Measurements from ENCODE around the gene TICRR.
"Not testable (repeated sequence)": the region's sequence is repeated elsewhere in the genome, so short reads cannot be mapped to it uniquely, and the experiment has no call there.

The TICRR gene

DNA sequence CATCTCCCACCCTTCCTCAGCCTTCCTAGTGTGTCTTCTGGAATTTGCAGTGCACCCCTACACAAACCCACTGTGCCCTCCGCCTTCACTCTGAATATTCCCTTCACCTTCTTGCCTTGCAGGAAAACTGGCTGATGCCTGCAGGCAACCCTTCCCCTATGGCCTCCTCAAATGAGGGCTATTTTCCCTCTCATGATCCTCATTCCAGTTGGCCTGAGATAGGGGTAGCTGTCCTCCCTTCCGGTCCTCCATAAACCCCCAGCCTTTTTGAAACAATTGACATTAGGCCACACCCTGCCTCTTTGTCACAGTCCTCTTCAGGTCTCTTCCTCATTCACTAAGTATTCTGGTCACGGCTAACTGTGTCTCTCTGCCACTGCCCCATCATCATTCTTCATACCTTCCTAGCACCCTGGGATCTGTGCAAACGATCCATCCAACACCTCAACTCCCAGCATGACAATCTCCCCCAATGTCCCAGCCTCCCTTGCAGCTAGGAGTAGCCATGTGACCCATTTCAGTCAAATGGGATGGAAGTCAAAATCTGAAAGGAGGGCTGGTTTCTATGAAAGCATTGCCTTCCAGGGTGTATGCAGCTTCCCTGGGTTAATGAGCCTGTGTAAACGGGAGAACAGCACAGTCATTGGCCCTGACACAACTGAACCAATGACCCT, 8.5 kb upstream of the TICRR start:
- no peak for DNase-seq

GRCh38 chr15:89569090-89569745, 6.1 kb upstream of the TICRR start:
- no peak for DNase-seq

GRCh38 chr15:89575656-89576416, 567 bp downstream of the TICRR start:
- no peak for DNase-seq

DNA sequence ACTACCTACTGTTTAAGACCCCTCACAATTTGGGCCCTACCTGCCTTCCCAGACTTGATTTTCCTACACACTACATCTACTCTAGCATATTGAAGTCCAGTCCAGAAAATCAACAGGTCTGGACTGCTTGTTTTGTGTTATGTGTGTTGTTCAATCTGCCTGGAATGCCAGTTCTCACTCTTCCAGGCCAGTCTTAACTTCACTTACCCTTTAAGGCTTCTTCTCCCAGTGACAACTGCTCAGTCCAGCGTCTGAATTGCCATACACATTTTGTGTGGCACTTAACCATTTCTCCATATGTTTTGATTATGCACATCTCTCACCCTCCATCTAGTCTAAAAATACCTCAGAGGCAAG, 1.1 kb downstream of the TICRR start:
- no peak for DNase-seq

- no peak for DNase-seq
Measured at GRCh38 chr15:89577776-89578115, 2.5 kb downstream of the TICRR start.

DNA sequence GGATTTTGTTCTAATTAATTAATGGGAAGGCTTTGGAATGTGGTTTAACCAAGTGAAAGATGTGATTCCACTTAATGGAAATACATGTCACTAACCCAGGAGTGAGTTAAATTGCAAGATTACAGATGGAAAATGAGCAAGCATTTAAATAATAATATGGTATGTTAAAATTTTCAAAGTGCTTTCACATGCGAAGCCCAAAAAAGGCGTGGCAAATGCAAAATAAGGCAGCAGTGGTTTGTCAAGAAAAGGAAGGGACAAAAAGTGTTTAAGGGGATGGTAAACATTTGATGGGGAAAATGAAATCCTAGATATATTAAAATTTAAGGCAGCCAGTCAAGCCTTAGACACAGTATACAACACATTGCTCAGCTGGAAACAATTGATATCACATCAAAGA, 2.9 kb downstream of the TICRR start:
- no peak for DNase-seq

DNA sequence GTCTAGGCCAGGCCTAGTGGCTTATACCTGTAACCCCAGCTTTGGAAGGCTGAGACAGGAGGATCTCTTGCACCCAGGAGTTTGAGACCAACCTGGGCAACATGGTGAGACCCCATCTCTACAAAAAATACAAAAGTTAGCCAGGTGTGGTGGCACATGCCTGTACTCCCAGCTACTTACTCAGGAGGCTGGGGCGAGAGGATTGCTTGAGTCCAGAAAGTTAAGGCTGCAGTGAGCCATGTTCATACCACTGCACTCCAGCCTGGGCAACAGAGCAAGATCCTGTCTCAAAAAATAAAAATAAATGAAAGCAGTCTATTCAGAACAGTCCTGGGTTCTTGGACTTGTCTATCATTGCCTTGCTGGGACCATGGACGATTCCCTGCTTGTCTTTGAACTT, 5.5 kb downstream of the TICRR start:
- not testable (repeated sequence) for DNase-seq

DNA sequence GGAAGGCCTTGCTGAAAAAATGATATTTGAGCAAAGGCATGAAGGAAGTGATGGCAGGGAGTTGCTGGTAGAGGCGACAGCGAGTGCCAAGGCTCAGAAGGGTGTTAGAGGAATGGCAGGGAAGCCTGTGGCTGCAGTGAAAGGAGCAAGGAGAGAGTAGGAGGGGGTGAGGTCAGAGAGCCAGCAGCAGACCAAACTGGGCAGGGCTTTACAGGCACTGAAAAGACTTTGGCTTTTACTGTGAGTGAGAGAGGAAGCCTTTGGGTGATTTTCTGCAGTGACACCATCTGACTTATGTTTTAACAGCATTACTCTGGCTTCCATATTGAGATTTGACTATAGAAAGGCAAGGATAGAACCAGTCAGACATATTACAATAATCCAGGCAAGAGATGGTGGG, 11.4 kb downstream of the TICRR start:
- no peak for DNase-seq

GRCh38 chr15:89587955-89588354, 12.7 kb downstream of the TICRR start:
- DNase-seq = no peak

DNA sequence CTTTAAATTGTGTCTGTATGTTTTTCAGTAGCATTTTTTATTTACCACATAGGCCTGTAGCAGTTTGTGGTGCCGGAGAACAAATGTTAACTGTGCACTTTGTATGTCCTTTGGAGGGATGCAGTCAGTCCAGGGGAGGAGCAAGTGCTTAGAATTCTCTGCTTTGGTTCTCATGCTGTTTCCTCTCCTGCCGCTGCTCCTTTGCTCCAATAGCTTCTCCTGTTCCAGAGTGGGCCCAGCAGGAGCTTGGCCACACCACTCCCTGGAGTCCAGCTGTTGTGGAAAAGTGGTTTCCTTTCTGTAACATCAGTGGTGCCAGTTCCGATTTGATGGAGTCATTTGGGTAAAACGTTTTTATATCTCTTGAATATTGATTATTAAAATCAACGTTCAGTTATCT, 16.6 kb downstream of the TICRR start:
- no peak for DNase-seq

DNA sequence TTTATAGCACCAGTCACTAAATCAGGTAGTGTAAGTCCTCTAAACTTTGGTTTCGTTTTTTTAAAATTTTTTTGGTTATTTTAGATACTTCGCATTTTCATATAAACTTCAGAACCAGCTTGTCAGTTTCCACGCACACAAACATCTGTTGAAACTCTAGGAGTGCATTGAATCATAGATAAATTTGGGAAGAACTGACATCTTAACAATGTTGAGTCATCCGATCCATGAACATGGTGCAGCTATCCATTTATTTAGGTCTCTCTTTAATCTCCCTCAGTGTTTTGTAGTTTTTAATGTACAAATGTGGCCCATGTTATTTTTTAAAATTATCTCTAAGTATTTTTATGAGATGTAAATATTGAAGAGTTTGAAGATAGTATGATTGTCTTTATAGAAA, 17.7 kb downstream of the TICRR start:
- DNase-seq = no peak

DNA sequence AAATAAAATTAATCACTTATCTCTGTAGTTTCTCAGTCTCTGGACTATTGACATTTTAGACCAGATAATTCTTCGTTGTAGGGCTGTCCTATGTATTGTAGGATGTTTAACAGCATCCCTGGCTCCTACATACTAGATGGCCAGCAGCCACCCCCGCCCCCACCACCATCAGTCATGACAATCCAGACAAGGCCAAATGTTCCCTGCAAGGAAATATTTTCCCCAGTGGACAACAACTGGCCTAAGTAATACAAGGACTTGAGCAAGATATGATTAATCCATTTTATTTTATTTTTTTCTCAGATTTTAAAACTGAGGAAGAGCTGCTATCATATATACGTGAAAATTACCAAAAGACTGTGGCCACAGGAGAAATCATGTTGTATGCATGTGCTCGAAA, 23.8 kb downstream of the TICRR start:
- DNase-seq = no peak

GRCh38 chr15:89611317-89611716, 36.0 kb downstream of the TICRR start:
- DNase-seq = no peak

- DNase-seq = no peak
Measured at GRCh38 chr15:89613031-89613430, 37.8 kb downstream of the TICRR start.

DNA sequence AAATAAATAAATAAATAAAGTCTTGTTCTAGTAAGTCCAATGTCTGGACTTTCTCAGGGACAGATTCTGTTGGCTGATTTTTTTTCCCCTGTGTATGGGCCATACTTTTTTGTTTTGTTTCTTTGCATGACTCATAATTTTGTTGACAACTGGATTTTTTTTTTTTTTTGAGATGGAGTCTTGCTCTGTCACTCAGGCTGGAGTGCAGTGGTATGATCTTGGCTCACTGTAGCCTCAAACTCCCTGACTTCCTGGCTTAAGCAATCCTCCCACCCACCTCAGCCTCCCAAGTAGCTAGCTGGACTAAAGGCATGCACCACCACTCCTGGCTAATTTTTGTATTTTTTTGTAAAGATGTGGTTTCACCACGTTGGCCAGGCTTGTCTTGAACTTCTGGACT, 38.9 kb downstream of the TICRR start:
- DNase-seq = no peak

GRCh38 chr15:89615135-89615534, 39.9 kb downstream of the TICRR start:
- no peak for DNase-seq

- DNase-seq = no peak
Measured at GRCh38 chr15:89616228-89616627, 41.0 kb downstream of the TICRR start.

- no peak for DNase-seq
Measured at GRCh38 chr15:89621547-89621946, 46.3 kb downstream of the TICRR start.

DNA sequence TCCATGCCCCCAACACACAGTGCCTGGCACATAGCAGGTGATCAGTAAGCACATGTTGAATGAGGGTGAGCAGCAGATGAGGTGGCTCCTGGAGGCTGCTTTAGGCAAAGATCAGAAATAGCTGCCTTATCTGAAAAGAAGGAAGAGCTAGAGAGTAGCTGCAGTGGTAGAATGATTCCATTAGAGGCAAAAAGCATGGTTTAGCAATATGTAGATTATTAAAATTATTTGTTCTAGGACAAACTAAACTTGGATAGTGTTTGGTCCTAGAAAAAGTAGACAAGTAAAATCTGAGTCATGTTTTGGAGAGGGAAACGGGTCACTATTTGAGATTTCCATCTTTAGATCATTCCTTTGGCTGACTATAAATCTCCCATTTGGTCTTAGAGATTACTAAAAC, 47.9 kb downstream of the TICRR start:
- DNase-seq = no peak

DNA sequence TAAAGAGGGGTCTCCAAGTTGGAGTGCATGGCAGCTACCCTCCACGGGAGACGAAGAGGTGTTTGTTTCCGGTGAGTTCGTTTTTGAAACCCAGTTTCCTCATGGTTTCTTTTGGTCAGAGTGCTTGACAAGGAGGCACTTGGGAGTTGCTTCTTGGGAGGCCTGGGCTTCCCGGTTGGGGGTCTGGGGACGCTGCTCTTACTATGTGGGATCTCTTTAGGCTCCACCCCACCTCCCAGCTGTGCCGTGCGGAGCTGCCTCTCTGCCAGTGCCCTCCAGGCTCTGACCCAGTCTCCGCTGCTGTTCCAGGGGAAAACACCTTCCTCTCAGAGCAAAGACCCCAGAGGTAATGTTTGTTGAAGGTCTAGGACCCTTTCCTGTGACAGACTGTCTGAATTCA, 50.4 kb downstream of the TICRR start:
- DNase-seq = no peak

GRCh38 chr15:89627256-89627970, 52.1 kb downstream of the TICRR start:
- DNase-seq = no peak

GRCh38 chr15:89628301-89628700, 53.0 kb downstream of the TICRR start:
- no peak for DNase-seq

DNA sequence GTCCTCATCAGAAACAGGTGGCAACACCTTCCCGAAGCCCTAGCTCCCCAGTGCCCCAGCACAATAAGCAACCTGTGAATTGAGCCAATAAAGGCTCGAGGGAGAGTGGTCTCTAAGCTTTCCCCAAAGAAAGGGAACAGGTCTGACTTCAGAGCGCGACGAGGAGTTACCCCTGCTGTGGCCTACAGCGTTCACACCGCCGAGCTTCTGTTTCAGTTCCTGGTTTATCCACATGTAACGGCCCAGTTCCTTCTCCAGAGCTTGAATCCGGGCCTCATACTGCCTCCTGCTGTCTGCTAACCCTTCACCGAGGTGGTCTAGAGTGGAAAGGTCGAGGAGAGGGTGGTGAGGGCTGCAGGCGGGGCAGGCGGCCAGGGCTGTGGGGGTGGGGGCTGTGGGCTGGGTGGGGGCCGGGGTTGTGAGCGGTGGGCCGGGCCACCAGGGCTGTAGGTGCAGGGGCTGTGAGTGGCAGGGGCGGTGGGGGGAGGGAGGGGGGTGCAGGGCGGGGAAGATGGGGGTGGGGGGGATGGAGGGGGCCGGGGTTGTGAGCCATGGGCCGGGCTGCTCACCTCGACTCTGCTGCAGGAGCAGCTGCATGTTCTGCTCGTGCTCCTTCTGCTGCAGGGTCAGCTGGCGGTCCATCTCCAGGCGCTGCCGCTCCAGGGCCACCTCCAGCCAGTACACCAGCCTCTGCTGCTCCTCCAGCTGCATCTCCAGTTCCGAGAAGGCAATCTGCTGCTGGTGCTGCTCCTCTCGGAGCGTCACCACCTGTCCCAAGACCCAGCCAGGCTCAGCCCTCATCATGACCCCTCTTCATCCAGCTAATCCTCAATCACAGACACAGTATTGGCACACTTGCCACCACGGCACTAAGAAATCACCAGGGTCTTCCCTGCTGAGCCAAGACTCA, 53.8 kb downstream of the TICRR start:
- DNase-seq = no peak

Measured in hippocampal formation (tissue), 2 donors.